Smooth muscle cell (in vitro differentiated cells): ENCODE results near the gene CNTN1. TPM values are rescaled to one million over a fixed set of nuclear protein-coding genes. Genes with fewer than 3 reads are reported as not detected.

ENCODE experiments used
- DNase-seq: peaks from one replicate; lab custom pipeline; 2025; ENCODE audit not compliant: unreplicated experiment; lab: John Stamatoyannopoulos, UW
- H2AFZ ChIP-seq: fragments of 200-600 bp; sonication (generic); 2 replicates; pipeline ENCODE4 v1.6.0; 2016; ENCODE audit warnings: antibody characterized with exemption, low read depth, mild to moderate bottlenecking
- H3F3A ChIP-seq: fragments of 200-600 bp; sonication (generic); 2 replicates; pipeline ENCODE4 v1.6.0; 2017; ENCODE audit warnings: antibody characterized with exemption, low read depth
- H3K27ac ChIP-seq: fragments of 200-600 bp; sonication (generic); 2 replicates; pipeline ENCODE4 v1.5.1; 2016; ENCODE audit warnings: low read depth, mild to moderate bottlenecking
- H3K27me3 ChIP-seq: fragments of 200-600 bp; sonication (generic); 2 replicates; pipeline ENCODE4 v1.6.1; 2016; ENCODE audit warnings: low read depth, mild to moderate bottlenecking
- H3K36me3 ChIP-seq: fragments of 200-600 bp; sonication (generic); 2 replicates; pipeline ENCODE4 v1.5.1; 2016; ENCODE audit warnings: low read depth
- H3K4me1 ChIP-seq: fragments of 200-600 bp; sonication (generic); 2 replicates; pipeline ENCODE4 v1.5.1; 2016; ENCODE audit warnings: low read depth
- H3K4me2 ChIP-seq: fragments of 200-600 bp; sonication (generic); 2 replicates; pipeline ENCODE4 v1.6.0; 2016; ENCODE audit warnings: mild to moderate bottlenecking
- H3K4me3 ChIP-seq: fragments of 200-600 bp; sonication (generic); 2 replicates; pipeline ENCODE4 v1.5.1; 2016; ENCODE audit warnings: mild to moderate bottlenecking
- H3K79me2 ChIP-seq: fragments of 200-600 bp; sonication (generic); 2 replicates; pipeline ENCODE4 v1.6.0; 2016; ENCODE audit warnings: low read depth, mild to moderate bottlenecking
- H3K9ac ChIP-seq: fragments of 200-600 bp; sonication (generic); 2 replicates; pipeline ENCODE4 v1.6.0; 2016; ENCODE audit warnings: low read depth
- H3K9me3 ChIP-seq: fragments of 200-600 bp; sonication (generic); replicated peaks from 2 replicates; pipeline ENCODE4 v1.5.1; 2016; ENCODE audit warnings: low read depth
- H4K20me1 ChIP-seq: fragments of 200-600 bp; sonication (generic); 2 replicates; pipeline ENCODE4 v1.6.0; 2016; ENCODE audit warnings: low read depth
- whole genome bisulfite sequencing: methylation state at CpG from one replicate; pipeline ENCODE4 v1.1.7; 2016; ENCODE audit warnings: low lambda C conversion rate; 5-methylcytosine and 5-hydroxymethylcytosine counted together
- polyA plus RNA-seq: library from polyadenylated mRNA; unstranded; fragments of >200 nt; fragmentation: Nextera tagmentation; extraction: Ambion mirVana; gene quantifications from 2 replicates; pipeline ENCODE4 v1.2.1, GENCODE V29; 2016
- total RNA-seq: library from RNA; depleted of rRNA; stranded (reverse); fragments of >200 nt; gene quantifications from 2 replicates; pipeline ENCODE4 v1.2.3, GENCODE V29; 2014
- TF ChIP-seq, protein P1 (sequence below): fragments of 200-600 bp; sonication (generic); IDR thresholded peaks from 2 replicates; pipeline ENCODE4 v1.5.1; 2017; ENCODE audit warnings: borderline replicate concordance, mild to moderate bottlenecking, antibody characterized with exemption; ENCODE audit not compliant: insufficient read depth, poor library complexity, severe bottlenecking

Gene CNTN1
- total and polyA plus RNA-seq, 2 experiments from 2014 or later, result 0.37 to 0.94 TPM

DNA sequence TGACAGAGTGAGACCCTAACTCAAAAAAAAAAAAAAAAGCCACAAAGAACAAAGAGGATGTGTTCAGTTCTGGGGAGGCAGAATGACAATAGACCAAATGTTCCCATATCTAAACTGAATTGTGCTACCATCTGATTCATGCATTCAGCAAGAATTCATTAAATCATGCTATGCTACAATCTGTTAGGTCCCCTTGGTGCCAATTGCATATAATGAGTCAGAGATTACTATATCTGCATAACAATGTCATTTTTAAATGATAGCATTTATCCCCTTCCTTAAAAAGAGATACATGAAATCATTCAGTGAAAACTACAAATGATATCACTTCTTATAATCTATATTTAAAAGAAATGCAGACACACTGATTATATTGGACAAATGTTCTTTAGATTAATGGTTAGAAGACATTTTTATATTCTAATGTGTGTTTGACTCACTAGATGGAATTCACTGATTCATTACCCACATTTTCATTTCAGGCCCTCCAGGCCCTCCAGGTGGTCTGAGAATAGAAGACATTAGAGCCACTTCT, 288.3 kb downstream of the CNTN1 start:
- Histone ChIP-seq H3K9ac (no peak overlapping the region), H3K36me3 (no peaks in the 10 kb centered on the region), H3K27me3 (no peaks in the 10 kb centered on the region), H3K79me2 (no peaks in the 10 kb centered on the region), H4K20me1 (no peaks in the 10 kb centered on the region), H3K4me1 (no peaks in the 10 kb centered on the region), H3K4me3 (no peak overlapping the region), H3F3A (no peaks in the 10 kb centered on the region), H3K27ac (no peak overlapping the region), H3K4me2 (no peak overlapping the region), H3K9me3 (peaks cover 5% of the 10 kb centered on the region), H2AFZ (no peak overlapping the region)
- TF ChIP-seq, protein P1, sequence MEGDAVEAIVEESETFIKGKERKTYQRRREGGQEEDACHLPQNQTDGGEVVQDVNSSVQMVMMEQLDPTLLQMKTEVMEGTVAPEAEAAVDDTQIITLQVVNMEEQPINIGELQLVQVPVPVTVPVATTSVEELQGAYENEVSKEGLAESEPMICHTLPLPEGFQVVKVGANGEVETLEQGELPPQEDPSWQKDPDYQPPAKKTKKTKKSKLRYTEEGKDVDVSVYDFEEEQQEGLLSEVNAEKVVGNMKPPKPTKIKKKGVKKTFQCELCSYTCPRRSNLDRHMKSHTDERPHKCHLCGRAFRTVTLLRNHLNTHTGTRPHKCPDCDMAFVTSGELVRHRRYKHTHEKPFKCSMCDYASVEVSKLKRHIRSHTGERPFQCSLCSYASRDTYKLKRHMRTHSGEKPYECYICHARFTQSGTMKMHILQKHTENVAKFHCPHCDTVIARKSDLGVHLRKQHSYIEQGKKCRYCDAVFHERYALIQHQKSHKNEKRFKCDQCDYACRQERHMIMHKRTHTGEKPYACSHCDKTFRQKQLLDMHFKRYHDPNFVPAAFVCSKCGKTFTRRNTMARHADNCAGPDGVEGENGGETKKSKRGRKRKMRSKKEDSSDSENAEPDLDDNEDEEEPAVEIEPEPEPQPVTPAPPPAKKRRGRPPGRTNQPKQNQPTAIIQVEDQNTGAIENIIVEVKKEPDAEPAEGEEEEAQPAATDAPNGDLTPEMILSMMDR, result no peak
- DNase-seq, result no peak

DNA sequence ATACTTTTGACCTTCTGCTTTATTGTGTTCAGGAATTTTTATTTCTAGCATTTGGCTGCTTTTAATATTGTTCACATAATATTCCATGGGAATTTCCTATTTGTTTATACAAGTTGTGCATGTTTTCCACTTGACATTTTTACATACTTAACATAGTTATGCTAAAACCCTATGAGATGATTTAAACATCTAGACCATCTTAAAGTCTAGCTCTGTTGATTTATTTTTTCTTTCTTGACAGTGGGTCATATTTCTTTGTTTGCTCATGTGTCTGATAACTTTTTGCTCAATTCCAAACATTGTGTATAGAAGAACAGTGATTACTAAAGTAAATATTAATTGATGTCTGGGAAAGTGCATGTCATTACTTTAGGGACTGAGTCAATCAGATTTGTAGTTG, 293.8 kb downstream of the CNTN1 start:
- TF ChIP-seq, protein P1, result no peak
- no peak overlapping the region for H3K27ac ChIP-seq
- no peaks in the 10 kb centered on the region for H3K27me3 ChIP-seq
- H3K4me2 ChIP-seq, result no peak overlapping the region
- H2AFZ ChIP-seq, result no peak overlapping the region
- H3K4me3 ChIP-seq, result no peak overlapping the region
- no peaks in the 10 kb centered on the region for H4K20me1 ChIP-seq
- H3K9me3 ChIP-seq, result peaks cover 5% of the 10 kb centered on the region
- no peaks in the 10 kb centered on the region for H3K36me3 ChIP-seq
- H3K4me1 ChIP-seq, result no peaks in the 10 kb centered on the region
- H3K9ac ChIP-seq, result no peak overlapping the region
- DNase-seq, result no peak
- no peaks in the 10 kb centered on the region for H3K79me2 ChIP-seq
- no peaks in the 10 kb centered on the region for H3F3A ChIP-seq

DNA sequence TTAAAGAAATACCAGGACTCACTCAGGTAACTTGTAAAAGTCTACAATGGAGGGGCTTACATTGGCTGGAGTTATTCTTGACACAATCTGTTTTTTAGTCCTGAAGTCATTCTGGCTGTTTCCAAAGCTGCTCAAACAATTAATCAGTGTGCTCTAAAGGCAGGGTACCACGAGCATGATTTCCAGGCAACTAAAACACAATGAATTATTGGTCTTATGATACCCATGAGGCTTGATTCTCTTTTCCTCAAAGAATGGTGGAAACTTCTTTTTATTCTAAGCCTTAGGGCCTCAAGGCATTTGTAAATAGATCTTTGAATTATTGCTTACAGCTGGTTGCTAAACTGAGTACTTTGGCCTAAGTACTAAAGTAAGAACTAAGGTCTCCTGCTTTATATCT, 296.1 kb downstream of the CNTN1 start:
- no peaks in the 10 kb centered on the region for H3K27me3 ChIP-seq
- peaks cover 5% of the 10 kb centered on the region for H3K9me3 ChIP-seq
- no peaks in the 10 kb centered on the region for H4K20me1 ChIP-seq
- DNase-seq, result no peak
- TF ChIP-seq, protein P1, result no peak
- no peak overlapping the region for H2AFZ ChIP-seq
- no peaks in the 10 kb centered on the region for H3K4me1 ChIP-seq
- H3K79me2 ChIP-seq, result no peaks in the 10 kb centered on the region
- H3K4me2 ChIP-seq, result no peak overlapping the region
- no peak overlapping the region for H3K27ac ChIP-seq
- no peaks in the 10 kb centered on the region for H3K36me3 ChIP-seq
- no peak overlapping the region for H3K4me3 ChIP-seq
- H3F3A ChIP-seq, result no peaks in the 10 kb centered on the region
- 65% methylated on average over 1 of the region's 1 CpG for WGBS
- H3K9ac ChIP-seq, result no peak overlapping the region

DNA sequence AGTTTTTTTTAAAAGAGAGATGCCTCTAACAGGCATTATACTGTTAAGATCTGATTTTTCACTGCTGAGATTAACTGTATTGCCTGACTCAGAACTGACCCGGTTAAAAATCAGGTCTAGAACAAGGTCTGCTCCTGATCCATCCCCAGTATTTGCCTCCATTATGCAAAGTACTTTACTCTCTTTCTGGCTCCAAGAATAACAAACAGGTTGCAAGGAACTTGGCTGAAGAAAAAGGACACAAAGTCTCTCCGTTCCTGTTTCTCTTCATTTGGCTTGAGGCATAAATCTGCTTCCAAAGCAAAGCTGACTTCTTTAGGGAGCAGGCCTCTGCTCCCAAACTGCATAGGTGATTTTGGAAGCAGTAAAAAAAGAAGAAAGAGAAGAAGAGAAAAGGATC, 296.6 kb downstream of the CNTN1 start:
- Histone ChIP-seq H3K4me3 (no peak overlapping the region), H2AFZ (no peak overlapping the region), H3F3A (no peaks in the 10 kb centered on the region), H3K9me3 (peaks cover 5% of the 10 kb centered on the region), H4K20me1 (no peaks in the 10 kb centered on the region), H3K27me3 (no peaks in the 10 kb centered on the region), H3K27ac (no peak overlapping the region), H3K4me2 (no peak overlapping the region), H3K79me2 (no peaks in the 10 kb centered on the region), H3K36me3 (no peaks in the 10 kb centered on the region), H3K9ac (no peak overlapping the region), H3K4me1 (no peaks in the 10 kb centered on the region)
- WGBS, result 76% methylated on average over 2 of the region's 2 CpGs
- TF ChIP-seq, protein P1, result no peak
- DNase-seq, result no peak
